GM19099 (cell line): ENCODE results near the gene ITGAE.

Source experiments
- POLR2A ChIP-seq: IDR thresholded peaks from 3 replicates; pipeline ENCODE4 v1.6.1; 2011; ENCODE audit warnings: low read depth; ENCODE audit not compliant: insufficient read length; ENCODE audit errors: extremely low read depth

Gene ITGAE

DNA sequence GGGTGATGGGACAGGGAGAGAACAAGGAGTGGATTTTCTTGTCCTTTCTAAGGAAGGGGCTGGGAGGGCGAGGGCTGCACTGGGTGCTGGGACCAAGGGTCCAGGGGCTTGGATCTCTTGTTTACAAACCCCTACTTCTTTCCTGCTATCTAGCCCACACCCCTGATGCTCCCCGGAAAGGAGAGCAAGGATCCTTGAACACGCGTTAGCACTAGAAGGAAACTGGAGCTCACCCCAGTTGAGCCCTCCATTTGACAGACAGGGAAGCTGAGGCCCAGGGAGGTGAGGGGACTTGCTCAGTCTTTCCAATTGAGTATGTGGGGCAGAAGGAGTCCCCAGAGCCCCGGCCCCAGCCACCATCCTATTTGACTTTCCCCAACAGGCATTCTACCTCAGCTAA is 4.6 kb upstream of the ITGAE start:
- no peak for TF ChIP-seq POLR2A

DNA sequence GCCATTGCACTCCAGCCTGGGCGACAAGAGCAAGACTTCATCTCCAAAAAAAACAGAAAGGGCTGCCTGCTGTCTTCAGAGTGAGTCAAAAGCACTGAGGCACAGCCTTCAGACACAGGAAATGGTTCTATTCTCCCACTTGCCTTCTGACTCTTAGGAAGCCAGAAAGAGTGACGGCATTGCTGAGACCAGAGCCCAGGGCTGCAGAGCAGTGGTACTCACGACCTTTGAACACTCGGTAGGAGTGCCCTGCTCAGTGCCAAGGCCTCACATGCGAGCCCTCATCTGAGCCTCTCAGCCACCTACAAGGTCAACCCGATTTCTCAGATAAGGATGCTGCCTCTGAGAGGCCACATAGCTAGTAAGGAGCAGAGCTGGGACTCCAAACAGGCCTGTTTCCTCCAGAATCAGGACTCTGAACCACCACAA is 3.5 kb upstream of the ITGAE start:
- no peak for TF ChIP-seq POLR2A

DNA sequence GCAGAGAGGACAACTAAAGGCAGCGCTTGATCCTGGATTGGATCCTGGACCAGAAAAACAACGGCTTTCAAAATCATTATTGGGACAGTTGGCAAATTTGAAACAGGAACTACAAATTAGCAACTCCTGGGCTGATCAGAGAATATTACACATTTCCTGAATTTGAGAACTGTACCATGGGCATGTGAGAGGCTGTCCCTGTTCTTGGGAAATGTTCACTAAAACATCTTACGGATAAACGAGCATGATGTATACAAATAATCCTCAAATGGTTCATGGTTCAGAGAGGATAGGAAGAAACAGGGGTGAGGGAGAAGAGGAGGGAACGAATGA is 2.3 kb upstream of the ITGAE start:
- TF ChIP-seq POLR2A, result no peak

DNA sequence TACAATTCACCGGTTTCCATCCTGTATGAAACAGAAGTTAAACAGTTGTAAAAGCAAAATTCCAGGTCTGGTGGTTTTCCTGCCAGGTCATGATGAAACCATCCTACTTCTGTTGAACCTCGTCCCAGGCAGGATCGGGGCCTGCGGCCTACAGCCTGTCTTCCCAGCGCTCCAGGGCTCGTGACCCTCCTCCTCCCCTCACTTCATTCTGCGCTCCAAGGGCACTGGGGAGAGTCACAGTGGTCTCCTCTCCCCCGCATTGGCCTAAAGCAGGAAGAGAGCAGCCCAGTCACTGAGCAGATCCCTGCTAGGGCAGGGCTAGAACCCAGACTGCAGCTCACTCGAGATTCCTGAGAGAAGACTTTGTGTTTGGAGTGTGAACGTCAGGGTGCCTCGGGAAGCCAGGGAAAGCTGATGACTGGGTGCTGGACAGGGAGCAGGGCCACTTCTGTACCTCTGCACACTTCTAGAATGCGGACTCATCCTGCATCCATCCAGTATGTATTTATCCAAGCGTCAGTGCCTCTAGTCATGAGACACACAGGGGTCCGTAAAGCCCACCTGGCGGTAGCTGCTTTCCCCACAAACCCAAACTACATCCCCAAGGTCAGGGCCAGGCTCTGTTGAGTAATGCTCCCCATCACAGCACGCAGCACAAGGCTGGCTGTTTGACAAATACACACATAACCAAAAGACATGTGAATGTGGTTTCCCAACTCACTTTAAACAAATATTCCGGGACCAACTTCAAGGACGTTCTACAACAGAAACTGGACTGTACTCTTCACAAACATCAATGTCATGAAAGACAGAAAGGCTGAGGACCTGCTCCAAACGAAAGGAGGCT is 1.7 kb upstream of the ITGAE start:
- TF ChIP-seq POLR2A, result no peak

DNA sequence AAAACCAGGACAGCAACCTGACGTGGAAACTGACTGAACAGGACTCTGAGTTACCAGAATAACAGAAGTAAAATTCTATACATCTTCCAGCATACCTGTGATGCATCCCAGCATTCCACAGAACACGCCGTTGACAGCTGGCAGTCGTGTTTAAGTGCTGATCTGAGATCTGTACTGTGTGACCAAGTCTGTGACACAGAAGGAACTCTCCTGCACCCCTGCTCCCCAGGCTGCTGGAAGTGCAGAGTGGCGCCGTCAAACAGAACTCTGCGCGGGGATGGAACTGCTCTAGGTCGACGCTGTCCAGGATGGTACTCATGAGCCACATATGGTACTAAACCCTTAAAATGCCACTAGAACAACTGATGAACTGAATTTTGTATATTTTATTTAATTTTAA is 804 bp upstream of the ITGAE start:
- TF ChIP-seq POLR2A, result no peak

DNA sequence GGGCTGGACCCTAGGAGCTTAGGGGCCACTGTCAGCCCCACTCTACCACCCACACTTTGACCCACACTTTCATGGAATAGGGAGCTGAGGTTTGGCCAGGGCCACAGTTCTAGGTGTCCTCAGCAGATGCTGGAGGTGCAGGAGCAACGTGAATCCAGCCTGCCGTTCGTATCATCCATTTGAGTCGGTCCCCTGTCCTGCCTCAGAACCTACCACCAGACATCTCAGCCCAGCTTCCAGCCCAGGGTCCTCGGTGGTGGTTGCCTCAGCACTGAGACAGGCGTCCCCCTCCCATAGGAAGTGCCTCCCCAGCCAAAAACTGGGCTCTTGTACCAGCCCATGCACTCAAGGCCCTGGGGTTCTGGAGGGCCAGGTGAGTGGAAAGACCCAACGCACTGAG is 359 bp upstream of the ITGAE start:
- no peak for TF ChIP-seq POLR2A

DNA sequence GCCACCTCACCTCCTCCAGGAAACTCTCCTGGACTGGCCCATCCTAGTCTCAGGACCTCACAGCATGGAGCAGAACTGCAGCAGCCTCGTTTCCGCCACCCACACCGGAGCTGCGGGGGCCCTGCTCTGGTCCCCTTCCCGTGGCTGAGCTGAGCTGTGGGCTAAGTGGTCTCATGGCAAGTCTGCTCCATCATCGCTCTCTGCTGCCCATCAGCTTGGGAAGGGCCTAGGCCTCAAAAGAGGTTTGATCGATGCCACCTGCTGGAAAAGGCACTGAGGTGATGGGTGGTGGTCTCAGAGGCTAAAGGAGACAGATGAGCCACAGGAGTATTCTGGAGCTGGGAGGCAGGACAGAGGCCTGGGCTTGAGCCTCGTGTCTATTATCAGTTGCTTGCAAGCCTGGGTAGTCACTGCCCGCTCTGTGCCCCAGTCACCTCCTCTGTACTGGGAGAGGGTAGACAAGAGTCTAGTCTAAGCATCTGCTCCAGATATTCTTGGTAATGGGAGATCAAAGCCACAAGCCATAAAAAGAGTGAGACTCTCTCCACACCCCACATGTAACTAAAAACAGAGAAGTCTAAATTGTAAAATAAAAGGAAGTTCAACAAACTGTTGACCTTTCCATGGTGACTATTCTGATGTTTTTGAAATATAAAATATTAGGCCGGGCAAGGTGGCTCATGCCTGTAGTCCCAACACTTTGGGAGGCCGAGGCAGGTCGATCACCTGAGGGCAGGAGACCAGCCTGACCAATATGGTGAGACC is 1.6 kb downstream of the ITGAE start:
- no peak for TF ChIP-seq POLR2A

DNA sequence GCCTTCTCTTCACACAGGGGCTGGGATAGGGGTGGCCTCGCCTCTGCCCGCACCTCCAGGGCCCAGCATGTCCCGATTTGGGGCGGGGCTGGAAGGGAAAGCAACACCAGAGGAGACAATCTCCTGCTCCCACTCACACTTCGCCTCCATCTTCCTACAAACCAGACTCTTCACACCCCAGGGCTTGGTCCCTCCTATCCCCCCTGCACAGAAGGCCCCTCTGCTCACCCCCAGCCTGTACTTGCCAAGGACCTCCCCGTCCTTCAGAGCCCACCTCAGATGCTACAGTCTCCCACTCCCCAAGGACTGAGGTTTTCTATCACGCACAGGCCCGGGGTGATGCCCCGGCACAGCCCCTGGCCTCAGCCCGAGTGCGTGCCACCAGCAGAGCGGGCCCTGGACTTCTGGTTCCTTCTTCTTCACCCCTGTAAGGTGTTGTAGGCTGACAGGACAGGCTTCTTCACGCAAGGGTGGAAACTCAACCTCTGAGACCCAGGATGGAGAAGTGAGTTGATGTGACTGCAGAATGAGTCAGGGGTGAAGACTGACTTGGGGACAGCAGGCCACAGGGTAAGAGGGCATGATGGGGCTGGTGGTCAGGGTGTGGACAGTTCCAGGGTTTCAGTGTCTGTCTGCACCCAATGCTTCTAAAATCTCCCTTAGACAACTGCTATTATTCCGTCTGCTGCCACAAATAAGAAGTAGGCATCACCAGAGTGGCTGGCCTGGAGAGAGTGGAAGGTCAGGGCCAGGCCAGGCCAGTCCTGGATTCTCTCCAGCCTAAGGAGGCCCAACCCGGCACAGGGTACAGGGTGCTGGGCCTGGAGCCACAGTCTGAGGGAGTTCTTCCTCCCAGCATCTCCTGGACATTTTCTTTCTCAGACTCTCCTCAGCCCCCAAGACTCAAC is 2.5 kb downstream of the ITGAE start:
- TF ChIP-seq POLR2A, result no peak

DNA sequence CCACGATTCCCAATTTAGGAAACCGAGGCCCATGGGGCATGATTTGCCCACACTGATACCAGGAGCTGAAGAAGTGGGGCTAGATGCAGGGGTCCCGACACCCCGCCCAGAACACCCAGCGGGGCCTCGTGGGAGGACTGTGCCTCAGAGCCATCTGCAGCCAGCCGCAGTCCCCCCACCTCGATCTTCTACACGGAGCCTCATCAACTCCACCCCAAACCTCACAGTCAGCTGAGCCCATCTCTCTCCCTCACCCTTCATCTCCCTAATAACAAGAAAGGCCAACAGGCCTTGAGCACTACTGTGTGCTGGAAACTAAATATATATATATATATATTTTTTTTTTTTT is 4.2 kb downstream of the ITGAE start:
- TF ChIP-seq POLR2A, result peak; percentile 33

DNA sequence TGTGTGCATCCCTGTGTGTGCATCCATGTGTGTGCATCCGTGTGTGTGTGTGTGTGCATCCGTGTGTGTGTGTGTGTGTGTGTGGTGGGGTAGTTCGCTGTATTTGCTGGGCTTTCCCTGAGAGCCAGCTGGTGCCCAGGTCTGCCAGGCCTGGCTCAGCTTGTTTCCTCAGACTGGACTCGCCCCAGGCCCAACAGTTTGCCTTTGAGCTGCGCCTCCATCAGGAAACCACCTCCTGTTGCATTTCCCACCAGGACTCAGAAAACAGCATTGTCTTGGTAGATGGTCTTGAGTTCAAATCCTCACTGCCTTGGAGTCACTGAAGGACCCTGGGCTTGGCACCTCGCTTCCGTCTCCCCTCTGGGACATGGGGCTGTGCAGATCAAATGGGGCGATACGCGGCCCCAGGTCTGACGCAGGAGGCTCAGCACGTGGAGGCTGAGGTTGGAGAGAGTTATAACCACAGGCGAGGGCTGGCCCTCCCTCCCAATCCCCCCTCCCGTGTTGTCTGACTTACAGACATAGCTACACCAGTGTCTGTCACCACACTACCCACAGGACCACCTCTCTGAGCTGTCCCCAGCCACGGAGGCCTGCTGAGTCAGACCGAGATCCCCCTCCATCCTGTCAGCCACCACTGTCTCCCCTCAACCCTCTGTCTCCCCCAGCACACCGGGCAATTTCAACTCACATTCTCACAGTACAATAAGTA is 4.7 kb downstream of the ITGAE start:
- no peak for TF ChIP-seq POLR2A

DNA sequence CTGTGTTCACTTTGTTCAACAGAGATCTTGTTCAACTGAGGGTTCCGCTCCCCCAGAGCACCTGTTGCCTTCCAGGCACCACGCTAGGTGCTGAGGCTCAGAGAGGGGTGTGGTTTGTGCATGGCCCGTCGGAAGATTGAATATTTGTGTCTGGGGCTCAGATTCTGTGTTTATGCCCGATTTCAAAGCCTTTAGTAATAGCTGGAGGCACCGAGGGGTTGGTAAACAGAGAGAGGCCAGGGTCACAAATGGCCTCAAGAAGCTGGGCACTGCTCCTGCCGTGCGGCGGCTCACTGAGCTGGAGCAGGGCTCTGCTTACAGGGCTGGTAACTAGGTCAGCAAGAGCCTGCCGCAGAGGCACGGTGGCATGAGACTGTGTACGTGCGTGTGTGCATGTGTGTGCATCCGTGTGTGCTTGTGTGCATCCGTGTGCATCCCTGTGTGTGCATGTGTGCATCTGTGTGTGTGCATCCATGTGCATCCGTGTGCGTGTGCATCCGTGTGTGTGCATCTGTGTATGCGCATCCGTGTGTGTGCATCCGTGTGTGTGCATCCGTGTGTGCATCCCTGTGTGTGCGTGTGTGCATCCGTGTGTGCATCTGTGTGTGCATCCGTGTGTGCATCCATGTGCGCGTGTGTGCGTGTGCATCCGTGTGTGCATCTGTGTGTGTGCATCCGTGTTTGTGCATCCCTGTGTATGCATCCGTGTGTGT is 5.4 kb downstream of the ITGAE start:
- no peak for TF ChIP-seq POLR2A

DNA sequence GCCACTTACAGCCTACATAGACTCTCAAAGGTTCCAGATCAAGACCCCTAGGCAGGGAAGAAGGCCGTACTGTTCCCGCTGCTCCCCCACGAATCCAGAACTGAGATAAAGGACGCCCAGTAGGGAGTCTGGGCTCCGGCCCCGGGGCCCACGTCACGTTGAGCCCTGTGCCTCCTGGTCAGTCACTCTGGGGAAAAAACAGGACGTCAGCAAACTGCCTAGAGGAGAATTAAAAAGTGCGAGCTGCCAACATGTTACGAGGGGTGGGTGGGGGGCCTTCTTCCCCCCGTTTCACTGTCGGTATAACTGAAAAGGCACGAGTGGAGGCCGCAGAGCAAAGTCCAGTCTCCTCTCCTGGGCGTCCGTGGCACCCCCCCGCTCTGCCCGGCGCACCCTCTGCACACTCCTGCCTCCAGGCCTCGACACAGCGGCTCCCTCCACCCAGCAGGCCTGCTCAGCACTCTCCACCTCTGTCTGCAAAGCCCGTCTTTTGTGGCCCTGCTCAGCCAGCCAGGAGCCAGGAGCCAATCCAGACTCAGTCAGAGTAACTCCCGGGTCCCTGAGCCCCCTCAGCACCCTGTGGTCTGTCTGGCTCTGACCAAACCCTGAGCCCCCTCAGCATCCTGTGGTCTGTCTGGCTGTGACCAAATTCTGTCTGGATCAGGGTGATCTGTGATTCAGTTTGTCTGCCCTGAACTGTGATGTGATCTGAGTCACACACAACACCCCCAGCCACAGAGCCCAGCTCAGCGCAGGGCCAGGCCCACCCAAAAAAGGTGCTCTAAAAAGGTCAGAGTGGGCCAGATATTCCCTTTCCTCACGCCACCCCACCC is 6.2 kb downstream of the ITGAE start:
- no peak for TF ChIP-seq POLR2A

DNA sequence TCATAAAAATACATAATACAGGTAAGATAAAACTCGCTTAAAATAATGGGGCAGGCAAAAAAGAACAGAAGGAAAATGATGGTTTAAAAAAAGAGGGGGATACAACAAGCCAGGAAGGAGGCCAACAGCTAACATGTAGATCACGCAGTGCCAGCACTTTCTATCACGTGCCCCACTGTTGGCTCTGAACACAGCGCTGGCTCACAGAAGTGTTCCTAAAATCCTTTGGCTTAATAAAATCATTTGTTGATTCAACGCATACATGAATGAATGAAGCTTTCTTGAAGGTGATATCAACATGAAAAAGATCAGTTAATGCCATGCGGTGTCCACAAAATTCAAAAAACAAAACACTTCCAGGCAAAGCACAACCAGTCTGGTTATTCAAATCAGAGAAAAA is 8.5 kb downstream of the ITGAE start:
- no peak for TF ChIP-seq POLR2A

DNA sequence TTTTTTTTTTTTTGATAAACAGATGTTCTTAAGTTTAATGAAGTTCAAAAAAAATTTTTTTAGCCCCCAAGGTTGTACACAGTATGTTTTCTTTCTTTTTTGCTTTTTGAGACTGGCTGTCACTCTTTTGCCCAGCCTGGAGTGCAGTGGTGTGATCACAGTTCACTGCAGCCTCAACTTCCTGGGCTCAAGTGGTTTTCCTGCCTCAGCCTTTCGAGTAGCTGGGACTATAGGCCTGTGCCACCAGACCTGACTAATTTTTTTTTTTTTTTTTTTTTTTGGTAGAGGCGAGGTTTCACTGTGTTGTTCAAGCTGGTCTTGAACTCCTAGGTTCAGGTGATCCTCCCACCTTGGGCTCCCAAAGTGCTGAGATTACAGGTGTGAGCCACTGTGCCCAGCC is 12.8 kb downstream of the ITGAE start:
- no peak for TF ChIP-seq POLR2A

DNA sequence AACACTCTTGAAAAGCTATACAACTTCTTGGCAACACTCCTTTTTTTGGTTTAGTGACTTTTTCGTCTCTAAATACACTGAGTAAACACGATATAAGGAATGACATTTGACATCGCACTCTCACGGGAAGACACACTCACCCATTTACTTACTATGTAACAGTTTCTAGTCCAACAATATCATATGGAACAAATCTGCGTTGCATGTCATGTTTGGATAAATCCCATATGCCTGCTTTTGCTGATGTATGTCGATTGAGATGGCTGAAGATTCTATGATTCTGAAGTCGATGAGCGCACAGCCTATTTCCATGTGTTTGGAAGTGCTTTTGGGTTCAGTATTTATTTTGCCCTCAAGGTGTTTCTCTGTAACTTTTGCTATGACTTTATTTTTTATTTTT is 18.2 kb downstream of the ITGAE start:
- no peak for TF ChIP-seq POLR2A
